Stimulated activated naive CD8-positive, alpha-beta T cell treated with anti-CD3 and anti-CD28 coated beads, Interleukin-15, Interleukin-2, amounts not matched to agents 100 U/mL and 50 U/mL, for 24 hours (primary cell): Measurements from ENCODE around the gene PCGF2.

Experiments
- ATAC-seq: fragments of 150-1000 bp; cut with Tn5 transposase; one replicate; pipeline ENCODE4 v1.10.0; 2021
- DNase-seq: peaks from one replicate; pipeline ENCODE4 v3.0.0; 2021

The PCGF2 gene

GRCh38 chr17:38703742-38704605 is 44.2 kb downstream of the PCGF2 start:
- peak; percentile 91 for DNase-seq
- peak; percentile 16 for ATAC-seq

DNA sequence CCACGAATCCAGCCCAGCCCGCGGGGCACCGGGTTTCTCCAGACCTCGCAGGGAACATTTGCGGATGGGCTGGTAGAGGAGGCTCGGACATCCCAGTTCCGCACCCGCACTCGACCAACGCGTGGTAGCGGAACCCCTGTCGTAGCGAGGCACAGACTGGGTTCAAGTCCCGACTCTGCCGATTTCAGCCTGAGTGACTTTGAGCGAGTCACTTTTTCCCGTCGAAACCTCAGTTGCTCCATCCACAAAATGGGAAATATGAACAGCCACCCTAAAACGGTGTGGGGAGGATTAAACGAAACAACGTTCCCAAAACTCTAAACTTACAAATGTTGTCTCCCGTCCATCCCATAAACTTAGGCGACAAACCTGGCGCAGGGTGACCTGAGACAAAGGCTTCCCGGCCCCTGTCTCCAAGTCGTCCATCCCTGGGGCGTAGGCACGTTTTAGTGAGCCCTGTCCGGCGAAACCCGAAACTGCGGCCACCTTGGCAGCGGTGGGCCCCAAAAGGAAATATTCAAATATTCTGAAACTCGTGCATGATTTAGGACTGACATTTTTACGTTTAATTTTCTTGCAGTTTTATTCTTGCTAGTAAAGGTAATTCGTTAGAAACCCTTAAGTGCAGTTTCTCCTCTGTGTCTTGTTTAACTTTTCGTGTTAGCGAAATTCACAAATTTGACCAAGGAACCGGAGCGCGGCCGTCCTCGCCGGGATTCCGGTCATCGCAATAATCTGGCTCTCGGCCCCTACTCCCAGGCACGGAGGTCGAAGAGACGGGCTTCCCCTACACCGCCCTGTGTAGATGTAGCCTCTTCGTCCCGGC is 45.0 kb downstream of the PCGF2 start:
- peak; percentile 54 for DNase-seq

GRCh38 chr17:38702166-38702915 is 45.8 kb downstream of the PCGF2 start:
- peak; percentile 8 for ATAC-seq
- peak; percentile 85 for DNase-seq

More for the DNA sequence above, 45.0 kb downstream of the PCGF2 start:
- no peak for ATAC-seq

- DNase-seq (peak; percentile 88), ATAC-seq (peak; percentile 79)
Observed at GRCh38 chr17:38701504-38702165, 46.5 kb downstream of the PCGF2 start.

- DNase-seq (no peak), ATAC-seq (no peak)
Observed at GRCh38 chr17:38698760-38699159, 49.4 kb downstream of the PCGF2 start.

DNA sequence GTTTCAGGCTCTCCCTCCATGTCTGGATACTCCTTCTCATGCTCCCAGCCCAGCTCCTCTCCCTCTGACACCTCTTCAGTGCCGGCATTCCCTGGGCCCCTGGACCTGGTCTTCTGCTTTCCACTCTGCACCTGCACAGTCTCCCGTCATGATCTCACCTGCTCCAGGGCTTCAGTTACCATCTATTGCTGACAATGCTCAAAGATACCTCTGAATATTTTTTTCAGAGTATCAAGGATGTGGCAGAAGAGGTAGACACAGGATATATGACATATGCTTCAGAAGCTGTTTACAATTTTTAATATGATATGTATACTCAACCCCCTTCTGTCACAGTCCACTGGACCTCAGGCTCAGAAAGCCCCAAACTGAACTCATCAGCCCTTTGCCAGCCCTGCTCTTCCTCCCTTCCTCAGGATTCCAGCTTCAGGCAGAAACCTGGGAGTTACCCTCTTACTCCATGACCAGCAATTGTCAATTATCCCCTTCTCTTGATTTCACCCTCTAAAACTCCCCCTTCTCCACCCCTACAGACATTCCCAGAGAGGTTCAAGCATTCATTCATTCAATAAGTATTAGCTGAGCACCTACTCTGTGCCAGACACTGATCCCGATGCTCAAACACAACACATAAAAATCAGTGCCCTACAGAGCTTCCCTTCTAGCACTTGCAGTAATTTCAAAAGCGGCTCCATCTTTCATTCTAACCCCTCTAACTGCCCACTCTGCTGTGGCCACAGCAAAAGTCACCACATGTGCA is 50.9 kb downstream of the PCGF2 start:
- DNase-seq, result no peak
- no peak for ATAC-seq

- no peak for DNase-seq
- ATAC-seq, result no peak
Observed at GRCh38 chr17:38693700-38694329, 54.3 kb downstream of the PCGF2 start.

DNA sequence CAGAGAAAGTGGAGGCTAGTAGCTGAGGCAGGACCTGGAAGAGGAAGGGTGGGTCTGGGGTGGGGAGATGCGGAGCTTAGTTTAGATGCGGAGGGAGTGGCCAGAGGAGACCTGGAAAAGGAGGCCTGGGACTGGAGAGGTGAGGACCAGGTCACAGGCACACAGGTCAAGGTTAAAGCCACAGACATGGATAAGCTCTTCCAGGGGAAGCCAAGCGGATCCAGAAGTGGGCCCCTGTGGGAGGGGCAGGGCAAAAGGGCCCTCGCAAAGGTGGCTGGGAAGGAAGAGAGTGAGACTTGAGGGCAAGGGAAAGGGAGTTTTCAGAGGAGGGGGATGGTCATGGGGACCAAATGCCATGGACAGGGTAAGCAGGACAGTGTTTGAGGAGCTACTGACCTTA is 57.0 kb downstream of the PCGF2 start:
- no peak for DNase-seq
- no peak for ATAC-seq

DNA sequence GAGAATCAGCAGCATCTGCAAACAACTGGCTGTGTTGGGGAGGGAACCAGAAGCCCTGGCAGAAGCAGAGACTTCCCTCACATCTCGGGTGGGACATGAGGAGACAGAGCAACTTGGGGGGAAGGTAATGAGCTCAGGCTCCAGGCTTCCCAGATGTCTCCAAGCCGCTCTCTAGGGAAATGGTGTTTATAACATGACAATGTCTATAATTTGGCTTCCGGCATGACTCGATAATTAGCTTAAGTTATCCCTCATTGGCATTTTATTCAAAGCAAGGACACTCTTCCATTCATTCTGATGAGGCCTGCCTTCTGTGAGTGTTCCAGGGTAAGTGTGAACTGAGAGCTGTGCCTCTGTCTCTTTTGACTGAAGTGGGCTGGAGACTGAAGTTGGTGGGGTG is 57.8 kb downstream of the PCGF2 start:
- no peak for DNase-seq
- no peak for ATAC-seq

DNA sequence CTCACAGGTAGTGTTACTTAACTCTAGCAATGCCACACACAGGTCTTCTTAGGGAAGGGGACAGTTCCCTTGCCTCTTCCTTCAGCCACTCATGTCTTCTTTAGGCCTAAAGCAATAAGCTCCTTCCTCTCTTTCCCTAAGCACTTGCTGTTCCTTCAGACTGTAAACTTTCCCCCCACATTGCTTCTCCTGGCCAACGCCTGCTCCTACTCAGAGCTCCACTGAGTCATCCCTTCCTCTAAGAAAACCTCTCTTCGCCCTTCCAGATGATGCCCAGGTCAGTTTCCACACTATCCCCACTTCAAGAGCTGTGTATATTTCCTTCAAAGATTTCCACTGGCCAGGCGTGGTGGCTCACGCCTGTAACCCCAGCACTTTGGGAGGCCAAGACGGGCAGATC is 60.9 kb downstream of the PCGF2 start:
- DNase-seq, result no peak
- no peak for ATAC-seq

- DNase-seq (no peak), ATAC-seq (no peak)
Observed at GRCh38 chr17:38685491-38685890, 62.6 kb downstream of the PCGF2 start.
